WTC11 (cell line): ENCODE measurements around the gene SIPA1L3. TPM values are rescaled to one million over a fixed set of nuclear protein-coding genes. Genes with fewer than 3 reads are reported as not detected.

ENCODE experiments used
- ATAC-seq: fragments of 200-7000 bp; cut with Tn5 transposase; 2 replicates; pipeline ENCODE4 v1.10.0; 2021; ENCODE audit warnings: mild to moderate bottlenecking, moderate library complexity
- CTCF ChIA-PET: fragments of 300-600 bp; sonication (Branson Sonifier 250); formaldehyde crosslinking; loops from one replicate; lab custom pipeline; 2021; ENCODE audit warnings: antibody characterized with exemption; lab: Charles Lee
- POLR2A ChIA-PET: fragments of 350-600 bp; sonication (Branson Sonifier 250); formaldehyde crosslinking; loops from one replicate; lab custom pipeline; 2021; ENCODE audit warnings: antibody characterized with exemption; lab: Charles Lee
- DNase-seq: peaks from one replicate; pipeline ENCODE4 v3.0.0; 2021; ENCODE audit warnings: low spot score
- H3K27ac Mint-ChIP-seq: 2 replicates; pipeline ENCODE4 v1.8.0; 2021; ENCODE audit warnings: mixed read lengths
- H3K27me3 Mint-ChIP-seq: 2 replicates; pipeline ENCODE4 v1.8.0; 2021; ENCODE audit warnings: low read depth, mild to moderate bottlenecking, moderate library complexity, mixed read lengths
- H3K36me3 Mint-ChIP-seq: 2 replicates; pipeline ENCODE4 v1.8.0; 2021; ENCODE audit warnings: mixed read lengths
- H3K4me1 Mint-ChIP-seq: 2 replicates; pipeline ENCODE4 v1.8.0; 2022; ENCODE audit warnings: mixed read lengths
- H3K4me3 Mint-ChIP-seq: 2 replicates; pipeline ENCODE4 v1.8.0; 2021; ENCODE audit warnings: mild to moderate bottlenecking, moderate library complexity, mixed read lengths
- H3K9me3 Mint-ChIP-seq: 2 replicates; pipeline ENCODE4 v1.8.0; 2021; ENCODE audit warnings: mixed read lengths
- ATF2 ChIP-seq: sonication (generic); formaldehyde crosslinking; IDR thresholded peaks from 2 replicates; pipeline ENCODE4 v1.8.1; 2022; ENCODE audit warnings: low read depth, missing genetic modification reagents, borderline replicate concordance
- CREM ChIP-seq: sonication (generic); formaldehyde crosslinking; IDR thresholded peaks from 2 replicates; pipeline ENCODE4 v1.8.1; 2022; ENCODE audit warnings: mild to moderate bottlenecking, missing genetic modification reagents, moderate library complexity
- ESRRA ChIP-seq: sonication (generic); formaldehyde crosslinking; IDR thresholded peaks from 2 replicates; pipeline ENCODE4 v1.8.1; 2022; ENCODE audit warnings: mild to moderate bottlenecking, missing genetic modification reagents, borderline replicate concordance
- GRHL2 ChIP-seq: fragments of 250-450 bp; sonication (Bioruptor Pico); IDR thresholded peaks from 2 replicates; pipeline ENCODE4 v1.8.0; 2022; ENCODE audit warnings: mild to moderate bottlenecking, moderate library complexity; ENCODE audit not compliant: insufficient replicate concordance, severe bottlenecking
- GTF2I ChIP-seq: fragments of 250-450 bp; sonication (Bioruptor Pico); conservative IDR thresholded peaks from 2 replicates; pipeline ENCODE4 v1.4.0; 2021; ENCODE audit warnings: mild to moderate bottlenecking
- IRF1 ChIP-seq: sonication (generic); formaldehyde crosslinking; IDR thresholded peaks from 2 replicates; pipeline ENCODE4 v1.8.0; 2023; ENCODE audit warnings: missing genetic modification reagents
- MAX ChIP-seq: sonication (generic); formaldehyde crosslinking; IDR thresholded peaks from 2 replicates; pipeline ENCODE4 v1.8.0; 2022; ENCODE audit warnings: mild to moderate bottlenecking, missing genetic modification reagents
- MLX ChIP-seq: sonication (generic); formaldehyde crosslinking; IDR thresholded peaks from 2 replicates; pipeline ENCODE4 v1.8.1; 2023; ENCODE audit warnings: mild to moderate bottlenecking, missing genetic modification reagents, moderate library complexity
- NR2C2 ChIP-seq: sonication (generic); formaldehyde crosslinking; IDR thresholded peaks from 2 replicates; pipeline ENCODE4 v1.8.0; 2022; ENCODE audit warnings: mild to moderate bottlenecking, missing genetic modification reagents
- PRDM15 ChIP-seq: sonication (generic); formaldehyde crosslinking; IDR thresholded peaks from 2 replicates; pipeline ENCODE4 v1.8.0; 2022; ENCODE audit warnings: missing genetic modification reagents
- PREB ChIP-seq: sonication (generic); formaldehyde crosslinking; IDR thresholded peaks from 2 replicates; pipeline ENCODE4 v1.8.1; 2022; ENCODE audit warnings: mild to moderate bottlenecking, missing genetic modification reagents, moderate library complexity, borderline replicate concordance
- SMAD4 ChIP-seq: sonication (generic); formaldehyde crosslinking; IDR thresholded peaks from 2 replicates; pipeline ENCODE4 v1.8.0; 2022; ENCODE audit warnings: mild to moderate bottlenecking, missing genetic modification reagents
- USF1 ChIP-seq: sonication (generic); formaldehyde crosslinking; IDR thresholded peaks from 2 replicates; pipeline ENCODE4 v1.8.0; 2022; ENCODE audit warnings: mild to moderate bottlenecking, missing genetic modification reagents
- ZBTB21 ChIP-seq: sonication (generic); formaldehyde crosslinking; IDR thresholded peaks from 2 replicates; pipeline ENCODE4 v1.8.1; 2023; ENCODE audit warnings: mild to moderate bottlenecking, missing genetic modification reagents, borderline replicate concordance
- ZNF219 ChIP-seq: sonication (generic); formaldehyde crosslinking; IDR thresholded peaks from 2 replicates; pipeline ENCODE4 v1.8.0; 2023; ENCODE audit warnings: missing genetic modification reagents, mild to moderate bottlenecking, borderline replicate concordance
- ZNF396 ChIP-seq: fragments of 250-450 bp; sonication (Bioruptor Pico); IDR thresholded peaks from 2 replicates; pipeline ENCODE4 v1.8.0; 2021; ENCODE audit warnings: mild to moderate bottlenecking, moderate library complexity, borderline replicate concordance
- ZNF423 ChIP-seq: fragments of 250-450 bp; sonication (Bioruptor Pico); IDR thresholded peaks from 2 replicates; pipeline ENCODE4 v2.1.2; 2022; ENCODE audit warnings: mild to moderate bottlenecking, moderate library complexity
- total RNA-seq: library from RNA; stranded (reverse); gene quantifications from 3 replicates; pipeline ENCODE4 v1.2.3, GENCODE V29; 2021
- TF ChIP-seq, protein P1 (sequence below): fragments of 200-600 bp; IDR thresholded peaks from 2 replicates; pipeline ENCODE4 v1.8.0; 2022; ENCODE audit warnings: antibody characterized with exemption
- TF ChIP-seq, protein P2 (sequence below): fragments of 250-450 bp; sonication (Bioruptor Pico); conservative IDR thresholded peaks from 2 replicates; pipeline ENCODE4 v1.9.0; 2021; ENCODE audit warnings: mild to moderate bottlenecking

Gene SIPA1L3
- total RNA-seq, 1 experiment from 2014 or later = 41.5 TPM

GRCh38 chr19:37955986-37956385, 49.0 kb downstream of the SIPA1L3 start:
- Mint-ChIP-seq H3K9me3 (peaks cover 13% of the 10 kb centered on the region), H3K4me3 (no peak overlapping the region), H3K4me1 (peaks cover 33% of the 10 kb centered on the region), H3K27me3 (no peaks in the 10 kb centered on the region), H3K27ac (no peak overlapping the region), H3K36me3 (peaks cover 6% of the 10 kb centered on the region; the same call in 1 of the 2 replicates)
- CTCF ChIA-PET = no interaction called here
- no peak for ATAC-seq
- TF ChIP-seq, protein P1, sequence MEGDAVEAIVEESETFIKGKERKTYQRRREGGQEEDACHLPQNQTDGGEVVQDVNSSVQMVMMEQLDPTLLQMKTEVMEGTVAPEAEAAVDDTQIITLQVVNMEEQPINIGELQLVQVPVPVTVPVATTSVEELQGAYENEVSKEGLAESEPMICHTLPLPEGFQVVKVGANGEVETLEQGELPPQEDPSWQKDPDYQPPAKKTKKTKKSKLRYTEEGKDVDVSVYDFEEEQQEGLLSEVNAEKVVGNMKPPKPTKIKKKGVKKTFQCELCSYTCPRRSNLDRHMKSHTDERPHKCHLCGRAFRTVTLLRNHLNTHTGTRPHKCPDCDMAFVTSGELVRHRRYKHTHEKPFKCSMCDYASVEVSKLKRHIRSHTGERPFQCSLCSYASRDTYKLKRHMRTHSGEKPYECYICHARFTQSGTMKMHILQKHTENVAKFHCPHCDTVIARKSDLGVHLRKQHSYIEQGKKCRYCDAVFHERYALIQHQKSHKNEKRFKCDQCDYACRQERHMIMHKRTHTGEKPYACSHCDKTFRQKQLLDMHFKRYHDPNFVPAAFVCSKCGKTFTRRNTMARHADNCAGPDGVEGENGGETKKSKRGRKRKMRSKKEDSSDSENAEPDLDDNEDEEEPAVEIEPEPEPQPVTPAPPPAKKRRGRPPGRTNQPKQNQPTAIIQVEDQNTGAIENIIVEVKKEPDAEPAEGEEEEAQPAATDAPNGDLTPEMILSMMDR = no peak
- TF ChIP-seq ZBTB21 (CRISPR knock-in tag) = no peak
- TF ChIP-seq GTF2I (CRISPR knock-in tag) = no peak
- no peak for TF ChIP-seq ATF2 (CRISPR knock-in tag)
- TF ChIP-seq, protein P2, sequence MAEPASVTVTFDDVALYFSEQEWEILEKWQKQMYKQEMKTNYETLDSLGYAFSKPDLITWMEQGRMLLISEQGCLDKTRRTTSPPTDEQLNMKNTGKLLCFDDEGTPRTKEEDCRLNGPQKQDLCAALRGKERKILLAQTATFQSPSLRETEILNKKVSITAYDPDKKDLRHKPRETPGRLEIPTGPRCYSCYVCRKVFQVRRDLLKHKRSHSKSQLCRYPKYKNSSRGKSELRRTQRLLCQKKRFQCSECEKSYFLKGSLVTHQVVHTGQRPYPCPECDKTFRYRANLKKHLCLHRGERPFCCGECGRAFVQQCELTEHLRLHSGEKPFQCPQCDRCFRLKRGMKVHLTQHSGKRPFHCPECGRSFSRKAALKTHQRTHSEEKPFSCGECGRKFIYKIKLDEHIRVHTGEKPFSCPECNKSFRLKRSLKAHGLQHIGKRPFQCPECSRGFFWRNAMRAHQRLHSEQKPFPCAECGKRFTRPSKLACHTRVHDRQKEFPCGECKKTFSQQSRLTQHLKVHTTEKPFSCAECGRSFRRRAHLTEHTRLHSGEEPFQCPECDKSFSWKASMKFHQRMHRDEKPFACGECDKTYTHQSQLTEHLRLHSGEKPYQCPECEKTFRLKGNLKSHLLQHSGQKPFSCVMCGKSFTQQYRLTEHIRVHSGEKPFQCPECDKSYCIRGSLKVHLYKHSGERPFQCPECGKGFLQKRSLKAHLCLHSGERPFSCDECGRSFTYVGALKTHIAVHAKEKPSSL (CRISPR knock-in tag) = no peak
- no peak for TF ChIP-seq CREM
- no peak for TF ChIP-seq MLX
- no peak for TF ChIP-seq NR2C2 (CRISPR knock-in tag)
- no peak for TF ChIP-seq IRF1 (CRISPR knock-in tag)
- no peak for TF ChIP-seq SMAD4 (CRISPR knock-in tag)
- POLR2A ChIA-PET = no interaction called here
- DNase-seq = no peak

DNA sequence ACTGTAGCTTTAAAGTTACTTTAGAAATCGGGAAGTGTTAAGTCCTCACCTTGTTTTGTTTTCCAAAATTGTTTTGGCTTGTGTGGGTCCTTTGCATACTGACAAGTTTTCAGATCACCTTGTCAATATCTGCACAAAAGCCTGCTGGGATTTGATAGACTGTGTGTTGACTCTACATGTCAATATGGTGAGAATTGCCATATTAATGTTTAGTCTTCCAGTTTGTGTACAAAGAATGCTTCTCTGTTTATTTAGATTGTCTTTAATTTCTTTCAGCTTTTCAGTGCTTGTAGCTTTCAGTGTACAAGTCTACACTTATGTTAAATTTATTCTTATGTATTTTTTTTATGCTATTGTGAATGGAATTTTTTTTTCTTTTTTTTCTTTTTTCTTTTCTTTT, 50.2 kb downstream of the SIPA1L3 start:
- ChIA-PET CTCF (no interaction called here), POLR2A (no interaction called here)
- no peaks in the 10 kb centered on the region for H3K27me3 Mint-ChIP-seq
- H3K27ac Mint-ChIP-seq = no peak overlapping the region
- DNase-seq (no peak), ATAC-seq (no peak)
- peaks cover 12% of the 10 kb centered on the region for H3K36me3 Mint-ChIP-seq
- H3K4me3 Mint-ChIP-seq = no peak overlapping the region
- peaks cover 20% of the 10 kb centered on the region for H3K9me3 Mint-ChIP-seq
- peaks cover 24% of the 10 kb centered on the region for H3K4me1 Mint-ChIP-seq
- TF ChIP-seq ZNF219 (CRISPR knock-in tag) = no peak
- TF ChIP-seq ZNF423 (CRISPR knock-in tag) = no peak
- no peak for TF ChIP-seq MAX (CRISPR knock-in tag)
- no peak for TF ChIP-seq PREB (CRISPR knock-in tag)
- TF ChIP-seq USF1 (CRISPR knock-in tag) = no peak
- TF ChIP-seq GRHL2 (CRISPR knock-in tag) = no peak
- TF ChIP-seq ZNF396 (CRISPR knock-in tag) = no peak
- no peak for TF ChIP-seq PRDM15 (CRISPR knock-in tag)
- TF ChIP-seq, protein P1 = no peak
- TF ChIP-seq ESRRA = no peak
- TF ChIP-seq NR2C2 (CRISPR knock-in tag) = no peak
